GM12873 (cell line): ENCODE results near the gene BGN.

Source experiments
- TF ChIP-seq, protein P1 (sequence below): IDR thresholded peaks from 2 replicates; pipeline ENCODE4 v1.5.1; 2012; ENCODE audit warnings: low read depth, mild to moderate bottlenecking, moderate library complexity, low read length, control low read depth; ENCODE audit not compliant: insufficient read depth; ENCODE audit errors: missing control alignments

The BGN gene

GRCh38 chrX:153463031-153463430, 31.7 kb upstream of the BGN start:
- TF ChIP-seq, protein P1, sequence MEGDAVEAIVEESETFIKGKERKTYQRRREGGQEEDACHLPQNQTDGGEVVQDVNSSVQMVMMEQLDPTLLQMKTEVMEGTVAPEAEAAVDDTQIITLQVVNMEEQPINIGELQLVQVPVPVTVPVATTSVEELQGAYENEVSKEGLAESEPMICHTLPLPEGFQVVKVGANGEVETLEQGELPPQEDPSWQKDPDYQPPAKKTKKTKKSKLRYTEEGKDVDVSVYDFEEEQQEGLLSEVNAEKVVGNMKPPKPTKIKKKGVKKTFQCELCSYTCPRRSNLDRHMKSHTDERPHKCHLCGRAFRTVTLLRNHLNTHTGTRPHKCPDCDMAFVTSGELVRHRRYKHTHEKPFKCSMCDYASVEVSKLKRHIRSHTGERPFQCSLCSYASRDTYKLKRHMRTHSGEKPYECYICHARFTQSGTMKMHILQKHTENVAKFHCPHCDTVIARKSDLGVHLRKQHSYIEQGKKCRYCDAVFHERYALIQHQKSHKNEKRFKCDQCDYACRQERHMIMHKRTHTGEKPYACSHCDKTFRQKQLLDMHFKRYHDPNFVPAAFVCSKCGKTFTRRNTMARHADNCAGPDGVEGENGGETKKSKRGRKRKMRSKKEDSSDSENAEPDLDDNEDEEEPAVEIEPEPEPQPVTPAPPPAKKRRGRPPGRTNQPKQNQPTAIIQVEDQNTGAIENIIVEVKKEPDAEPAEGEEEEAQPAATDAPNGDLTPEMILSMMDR = no peak

DNA sequence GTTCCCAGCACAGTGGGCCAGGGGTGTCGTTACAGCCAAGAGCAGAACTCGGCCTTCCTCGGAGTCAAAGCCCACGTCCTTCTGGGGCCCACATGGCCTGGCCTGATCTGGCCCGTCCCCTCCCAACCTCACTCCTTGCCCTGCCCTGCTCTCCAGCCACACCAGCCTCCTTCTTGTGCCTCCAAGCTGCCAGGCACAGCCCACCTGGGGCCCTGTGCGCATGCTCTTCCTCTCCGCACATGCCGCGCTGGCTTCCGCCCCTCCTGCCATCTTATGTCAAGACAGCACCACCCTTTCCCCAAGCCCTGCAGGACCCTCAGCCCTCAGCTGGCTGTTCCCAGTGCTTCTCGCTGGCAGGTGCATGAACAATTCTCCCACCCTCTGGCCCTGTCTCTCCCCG, 31.2 kb upstream of the BGN start:
- TF ChIP-seq, protein P1 = no peak

- TF ChIP-seq, protein P1 = no peak
These were observed 30.7 kb upstream of the BGN start for GRCh38 chrX:153464116-153464515.

- TF ChIP-seq, protein P1 = no peak
These were observed 28.9 kb upstream of the BGN start for GRCh38 chrX:153465691-153466380.

GRCh38 chrX:153468008-153468580, 26.7 kb upstream of the BGN start:
- TF ChIP-seq, protein P1 = no peak

GRCh38 chrX:153469811-153470410, 24.9 kb upstream of the BGN start:
- TF ChIP-seq, protein P1 = no peak
